Activated naive CD4-positive, alpha-beta T cell treated with anti-CD3 and anti-CD28 coated beads for 36 hours (primary cell): ENCODE results near the gene LRFN2. TPM values are rescaled to one million over a fixed set of nuclear protein-coding genes. Genes with fewer than 3 reads are reported as not detected.

ENCODE experiments used
- CTCF ChIA-PET: fragments of 350-600 bp; sonication (Branson Sonifier 250); formaldehyde crosslinking; loops from one replicate; lab custom pipeline; 2021; ENCODE audit warnings: antibody characterized with exemption; lab: Charles Lee
- DNase-seq: peaks from one replicate; pipeline ENCODE4 v3.0.0-alpha.2; 2020
- H3K27ac Mint-ChIP-seq: one replicate; pipeline ENCODE4 v1.8.0; 2021; ENCODE audit warnings: mild to moderate bottlenecking, mixed read lengths
- H3K27me3 Mint-ChIP-seq: one replicate; pipeline ENCODE4 v1.8.0; 2021; ENCODE audit warnings: low read depth, mixed read lengths
- H3K36me3 Mint-ChIP-seq: one replicate; pipeline ENCODE4 v1.8.0; 2021; ENCODE audit warnings: low read depth, mixed read lengths
- H3K4me1 Mint-ChIP-seq: one replicate; pipeline ENCODE4 v1.8.0; 2021; ENCODE audit warnings: low read depth, mixed read lengths
- H3K4me3 Mint-ChIP-seq: one replicate; pipeline ENCODE4 v1.8.0; 2021; ENCODE audit warnings: mild to moderate bottlenecking, moderate library complexity, mixed read lengths
- H3K9me3 Mint-ChIP-seq: one replicate; pipeline ENCODE4 v1.8.0; 2021; ENCODE audit warnings: mixed read lengths
- intact Hi-C: fragments of 100-400 bp; cut with micrococcal nuclease; formaldehyde crosslinking; loops from one replicate; pipeline ENCODE4 v1.15.1; 2023
- total RNA-seq, 2 experiments: library from RNA; stranded (reverse); gene quantifications; one replicate each; pipeline ENCODE4 v1.2.3, GENCODE V29; 2021

Gene LRFN2
- total RNA-seq, 2 experiments from 2014 or later, result not detected

- Mint-ChIP-seq H3K27me3 (peaks cover 10% of the 10 kb centered on the region), H3K4me1 (peaks cover 3% of the 10 kb centered on the region), H3K36me3 (no peaks in the 10 kb centered on the region), H3K4me3 (no peak overlapping the region), H3K9me3 (no peaks in the 10 kb centered on the region), H3K27ac (no peak overlapping the region)
- intact Hi-C loops, result no loop called here
- CTCF ChIA-PET, result no interaction called here
- DNase-seq, result peak; percentile 13
Measured at GRCh38 chr6:40477246-40478126, 109.7 kb downstream of the LRFN2 start.

GRCh38 chr6:40476673-40477072, 110.5 kb downstream of the LRFN2 start:
- peaks cover 11% of the 10 kb centered on the region for H3K27me3 Mint-ChIP-seq
- H3K27ac Mint-ChIP-seq, result no peak overlapping the region
- CTCF ChIA-PET, result no interaction called here
- no peaks in the 10 kb centered on the region for H3K36me3 Mint-ChIP-seq
- H3K9me3 Mint-ChIP-seq, result no peaks in the 10 kb centered on the region
- intact Hi-C loops, result no loop called here
- peaks cover 3% of the 10 kb centered on the region for H3K4me1 Mint-ChIP-seq
- no peak overlapping the region for H3K4me3 Mint-ChIP-seq
- DNase-seq, result no peak

- Mint-ChIP-seq H3K27me3 (peaks cover 11% of the 10 kb centered on the region), H3K9me3 (no peaks in the 10 kb centered on the region), H3K27ac (no peak overlapping the region), H3K36me3 (no peaks in the 10 kb centered on the region), H3K4me1 (peaks cover 3% of the 10 kb centered on the region), H3K4me3 (no peak overlapping the region)
- no peak for DNase-seq
- CTCF ChIA-PET, result no interaction called here
- intact Hi-C loops, result no loop called here
Measured at GRCh38 chr6:40474937-40475336, 112.2 kb downstream of the LRFN2 start.

- Mint-ChIP-seq H3K4me3 (no peak overlapping the region), H3K9me3 (no peaks in the 10 kb centered on the region), H3K36me3 (no peaks in the 10 kb centered on the region), H3K27ac (no peak overlapping the region), H3K27me3 (peaks cover 11% of the 10 kb centered on the region), H3K4me1 (peaks cover 2% of the 10 kb centered on the region)
- CTCF ChIA-PET, result no interaction called here
- DNase-seq, result no peak
- intact Hi-C loops, result no loop called here
Measured at GRCh38 chr6:40473026-40473425, 114.1 kb downstream of the LRFN2 start.

GRCh38 chr6:40472353-40472752, 114.8 kb downstream of the LRFN2 start:
- H3K36me3 Mint-ChIP-seq, result no peaks in the 10 kb centered on the region
- intact Hi-C loops, result no loop called here
- H3K27ac Mint-ChIP-seq, result no peak overlapping the region
- H3K9me3 Mint-ChIP-seq, result no peaks in the 10 kb centered on the region
- CTCF ChIA-PET, result no interaction called here
- no peak for DNase-seq
- peaks cover 6% of the 10 kb centered on the region for H3K27me3 Mint-ChIP-seq
- no peak overlapping the region for H3K4me3 Mint-ChIP-seq
- H3K4me1 Mint-ChIP-seq, result no peaks in the 10 kb centered on the region

GRCh38 chr6:40471243-40471642, 115.9 kb downstream of the LRFN2 start:
- Mint-ChIP-seq H3K9me3 (no peaks in the 10 kb centered on the region), H3K27ac (no peak overlapping the region), H3K36me3 (no peaks in the 10 kb centered on the region), H3K27me3 (peaks cover 4% of the 10 kb centered on the region), H3K4me3 (no peak overlapping the region), H3K4me1 (no peaks in the 10 kb centered on the region)
- no peak for DNase-seq
- CTCF ChIA-PET, result no interaction called here
- intact Hi-C loops, result no loop called here

GRCh38 chr6:40469323-40469722, 117.8 kb downstream of the LRFN2 start:
- Mint-ChIP-seq H3K4me1 (no peaks in the 10 kb centered on the region), H3K4me3 (no peak overlapping the region), H3K36me3 (no peaks in the 10 kb centered on the region), H3K9me3 (no peaks in the 10 kb centered on the region), H3K27me3 (peaks cover 4% of the 10 kb centered on the region), H3K27ac (no peak overlapping the region)
- no peak for DNase-seq
- CTCF ChIA-PET, result no interaction called here
- intact Hi-C loops, result no loop called here

- H3K27me3 Mint-ChIP-seq, result no peaks in the 10 kb centered on the region
- no peaks in the 10 kb centered on the region for H3K9me3 Mint-ChIP-seq
- CTCF ChIA-PET, result no interaction called here
- no peak overlapping the region for H3K4me3 Mint-ChIP-seq
- intact Hi-C loops, result no loop called here
- no peak overlapping the region for H3K27ac Mint-ChIP-seq
- no peaks in the 10 kb centered on the region for H3K4me1 Mint-ChIP-seq
- no peaks in the 10 kb centered on the region for H3K36me3 Mint-ChIP-seq
- DNase-seq, result no peak
Measured at GRCh38 chr6:40466986-40467539, 120.1 kb downstream of the LRFN2 start.

GRCh38 chr6:40461643-40462042, 125.5 kb downstream of the LRFN2 start:
- H3K27ac Mint-ChIP-seq, result no peak overlapping the region

GRCh38 chr6:40460380-40460779, 126.8 kb downstream of the LRFN2 start:
- H3K4me1 Mint-ChIP-seq, result no peaks in the 10 kb centered on the region
- DNase-seq, result no peak
- no peak overlapping the region for H3K27ac Mint-ChIP-seq
- H3K36me3 Mint-ChIP-seq, result no peaks in the 10 kb centered on the region
- intact Hi-C loops, result no loop called here
- CTCF ChIA-PET, result no interaction called here
- H3K9me3 Mint-ChIP-seq, result no peaks in the 10 kb centered on the region
- H3K4me3 Mint-ChIP-seq, result no peak overlapping the region
- H3K27me3 Mint-ChIP-seq, result no peaks in the 10 kb centered on the region

More at GRCh38 chr6:40461643-40462042, 125.5 kb downstream of the LRFN2 start:
- DNase-seq, result no peak
- H3K4me1 Mint-ChIP-seq, result no peaks in the 10 kb centered on the region
- no peak overlapping the region for H3K4me3 Mint-ChIP-seq
- intact Hi-C loops, result no loop called here
- CTCF ChIA-PET, result interaction anchor here (0.7 kb wide), 1 partner anchor 818 kb away, joined by 3 read pairs; no protein-coding TSS in a partner anchor
- no peaks in the 10 kb centered on the region for H3K27me3 Mint-ChIP-seq
- no peaks in the 10 kb centered on the region for H3K36me3 Mint-ChIP-seq
- H3K9me3 Mint-ChIP-seq, result no peaks in the 10 kb centered on the region

GRCh38 chr6:40457261-40457660, 129.9 kb downstream of the LRFN2 start:
- no peak for DNase-seq
- intact Hi-C loops, result no loop called here
- CTCF ChIA-PET, result no interaction called here

GRCh38 chr6:40456390-40457013, 130.7 kb downstream of the LRFN2 start:
- Mint-ChIP-seq H3K27ac (no peak overlapping the region), H3K4me3 (no peak overlapping the region), H3K27me3 (peaks cover 2% of the 10 kb centered on the region), H3K36me3 (no peaks in the 10 kb centered on the region), H3K4me1 (no peaks in the 10 kb centered on the region), H3K9me3 (no peaks in the 10 kb centered on the region)
- intact Hi-C loops, result no loop called here
- no peak for DNase-seq
- CTCF ChIA-PET, result no interaction called here

More at GRCh38 chr6:40457261-40457660, 129.9 kb downstream of the LRFN2 start:
- Mint-ChIP-seq H3K9me3 (no peaks in the 10 kb centered on the region), H3K27me3 (no peaks in the 10 kb centered on the region), H3K27ac (no peak overlapping the region), H3K36me3 (no peaks in the 10 kb centered on the region), H3K4me1 (no peaks in the 10 kb centered on the region), H3K4me3 (no peak overlapping the region)
